Cardiac fibroblast (primary cell): Measurements from ENCODE around the gene TEX48.

Experiments used
- DNase-seq, 2 donors: peaks; one replicate each; pipeline versions ENCODE4 v3.0.0 to v3.0.0-alpha.2; 2010; ENCODE audit warnings: low read depth in 2 of 2
- H3K4me3 ChIP-seq, 2 donors: replicated peaks in 1 of 2; 1 replicate in 1 of 2; 2 replicates in 1 of 2; pipeline ENCODE4 v1.5.1; 2011; ENCODE audit warnings: low read depth in 2 of 2, low read length in 2 of 2, mild to moderate bottlenecking in 2 of 2, moderate library complexity in 1 of 2
- CTCF ChIP-seq: IDR thresholded peaks from one replicate; pipeline ENCODE4 v1.5.1; 2011; ENCODE audit warnings: low read depth, mild to moderate bottlenecking, low read length, inconsistent platforms

Gene TEX48

GRCh38 chr9:114722937-114723620 lies 41.1 kb upstream of the TEX48 start:
- no peak overlapping the region for H3K4me3 ChIP-seq
- DNase-seq = peak in 1 of 2 donors; percentile 17
- TF ChIP-seq CTCF = no peak

GRCh38 chr9:114722081-114722621 lies 40.2 kb upstream of the TEX48 start:
- no peak for DNase-seq
- TF ChIP-seq CTCF = no peak
- no peak overlapping the region for H3K4me3 ChIP-seq

- no peak for DNase-seq
- no peak for TF ChIP-seq CTCF
- no peak overlapping the region for H3K4me3 ChIP-seq
Observed at GRCh38 chr9:114721491-114722079, 39.6 kb upstream of the TEX48 start.

- DNase-seq = no peak
- no peak for TF ChIP-seq CTCF
Observed at GRCh38 chr9:114720086-114720676, 38.2 kb upstream of the TEX48 start.

GRCh38 chr9:114719290-114719689 lies 37.3 kb upstream of the TEX48 start:
- H3K4me3 ChIP-seq = no peak overlapping the region
- no peak for DNase-seq
- TF ChIP-seq CTCF = no peak

More at GRCh38 chr9:114720086-114720676, 38.2 kb upstream of the TEX48 start:
- H3K4me3 ChIP-seq = no peak overlapping the region

GRCh38 chr9:114718801-114719221 lies 36.8 kb upstream of the TEX48 start:
- no peak for TF ChIP-seq CTCF
- DNase-seq = no peak
- H3K4me3 ChIP-seq = no peak overlapping the region
